Motor neuron (in vitro differentiated cells): ENCODE measurements around the gene TEFM. TPM values are rescaled to one million over a fixed set of nuclear protein-coding genes. Genes with fewer than 3 reads are reported as not detected.

Experiments
- total RNA-seq, 8 experiments: library from RNA; unstranded; fragments of 300-600 nt; gene quantifications; 2 replicates each; pipeline versions ENCODE4 v1.2.3 to v1.2.4, GENCODE V29; 2022

TEFM gene
- total RNA-seq, 8 experiments from 2014 or later: 10.0 to 43.2 (median 19.2) TPM

Other genes with a start within 250 kb of the TEFM start
- 10 to 100 TPM in 2 of 8 experiments, 1 to 10 TPM in 6; 5.7 to 31.0 (median 6.8) TPM for gene CRLF3, start 81.5 kb downstream of the TEFM start, total RNA-seq
- 10 to 100 TPM in 3 of 8 experiments, 1 to 10 TPM in 4, under 1 TPM in 1; 0.51 to 12.4 (median 3.4) TPM for gene ATAD5, start 74.3 kb downstream of the TEFM start, total RNA-seq
- 1 to 10 TPM in 3 of 8 experiments, under 1 TPM in 4, not detected in 1; 0.54 to 4.1 (median 0.94) TPM for gene ADAP2, start 15.7 kb upstream of the TEFM start, total RNA-seq
- gene RNF135, start 64.8 kb upstream of the TEFM start, total RNA-seq: 10 to 100 TPM in 2 of 8 experiments, 1 to 10 TPM in 3, under 1 TPM in 3; 0.11 to 14.3 (median 1.3) TPM
- 100 to 1,000 TPM in 1 of 8 experiments, 10 to 100 TPM in 7; 32.1 to 158 (median 50.6) TPM for gene NF1, start 188.7 kb upstream of the TEFM start, total RNA-seq